ENCODE measurements around the gene RRM2. TPM values are rescaled to one million over a fixed set of nuclear protein-coding genes. Genes with fewer than 3 reads are reported as not detected.

The RRM2 gene
- total RNA-seq, 1 experiment from 2014 or later: 129 TPM

- TF ChIP-seq STAT6 (CRISPR knock-in tag; conservative IDR thresholded peaks at IDR 0.05; ENCODE audit: low read depth) (no peak), ZNF121 (CRISPR knock-in tag; IDR thresholded peaks at IDR 0.05) (no peak), IRF1 (CRISPR knock-in tag; IDR thresholded peaks at IDR 0.05) (no peak), ESRRA (CRISPR knock-in tag; IDR thresholded peaks at IDR 0.05; ENCODE audit: borderline replicate concordance) (no peak), AR (CRISPR knock-in tag; IDR thresholded peaks at IDR 0.05) (no peak), JAZF1 (CRISPR knock-in tag; IDR thresholded peaks at IDR 0.05) (no peak), MLX (CRISPR knock-in tag; IDR thresholded peaks at IDR 0.05) (no peak), ZNF263 (CRISPR knock-in tag; IDR thresholded peaks at IDR 0.05; ENCODE audit: low read depth) (no peak)
- ChIA-PET POLR2A (no interaction called here), CTCF (interaction anchor here (0.9 to 1.7 kb wide), 2 partner anchors 29 to 53 kb away, joined by 6 to 10 read pairs; no protein-coding TSS in a partner anchor)
- H3K9me3 Mint-ChIP-seq: peaks cover 7% of the 10 kb centered on the region
- no peaks in the 10 kb centered on the region for H3K27me3 Mint-ChIP-seq (ENCODE audit: low read depth)
- DNase-seq (ENCODE audit: low spot score): no peak
- H3K4me3 Mint-ChIP-seq: no peak overlapping the region
- H3K27ac Mint-ChIP-seq: no peak overlapping the region
- no peak for ATAC-seq
- H3K36me3 Mint-ChIP-seq: peaks cover 5% of the 10 kb centered on the region
- H3K4me1 Mint-ChIP-seq: peaks cover 10% of the 10 kb centered on the region
Measured at GRCh38 chr2:10101491-10101890, 21.0 kb upstream of the RRM2 start.

GRCh38 chr2:10103179-10103578, 19.4 kb upstream of the RRM2 start:
- DNase-seq (ENCODE audit: low spot score) (no peak), ATAC-seq (no peak)
- Mint-ChIP-seq H3K27me3 (ENCODE audit: low read depth) (no peaks in the 10 kb centered on the region), H3K27ac (no peak overlapping the region), H3K9me3 (peaks cover 15% of the 10 kb centered on the region), H3K36me3 (peaks cover 13% of the 10 kb centered on the region), H3K4me1 (no peaks in the 10 kb centered on the region), H3K4me3 (no peak overlapping the region)
- CTCF ChIA-PET: interaction anchor here (1.2 kb wide), 1 partner anchor 31 kb away, joined by 4 read pairs; no protein-coding TSS in a partner anchor
- POLR2A ChIA-PET: no interaction called here
- no peak for TF ChIP-seq E2F4 (CRISPR knock-in tag; IDR thresholded peaks at IDR 0.05; ENCODE audit: borderline replicate concordance, low read depth)
- no peak for TF ChIP-seq E2F5 (CRISPR knock-in tag; IDR thresholded peaks at IDR 0.05)
- TF ChIP-seq SMAD3 (CRISPR knock-in tag; IDR thresholded peaks at IDR 0.05; ENCODE audit: borderline replicate concordance): no peak
- no peak for TF ChIP-seq RELA (CRISPR knock-in tag; IDR thresholded peaks at IDR 0.05; ENCODE audit: borderline replicate concordance)
- TF ChIP-seq ERG (CRISPR knock-in tag; IDR thresholded peaks at IDR 0.05): no peak
- no peak for TF ChIP-seq HMGXB4 (CRISPR knock-in tag; IDR thresholded peaks at IDR 0.05)
- no peak for TF ChIP-seq ZNF532 (CRISPR knock-in tag; IDR thresholded peaks at IDR 0.05; ENCODE audit: borderline replicate concordance)
- TF ChIP-seq NFATC4 (CRISPR knock-in tag; IDR thresholded peaks at IDR 0.05): no peak
- TF ChIP-seq RORB (CRISPR knock-in tag; IDR thresholded peaks at IDR 0.05): no peak
- TF ChIP-seq GTF2I (CRISPR knock-in tag; conservative IDR thresholded peaks at IDR 0.05): no peak

Data from WTC11 (cell line).